ENCODE measurements around the gene DLGAP3.
"Not testable (repeated sequence)": the region's sequence is repeated elsewhere in the genome, so short reads cannot be mapped to it uniquely, and the experiment has no call there.

DLGAP3 gene

GRCh38 chr1:34929497-34929852, at the start of gene DLGAP3:
TSS of gene DLGAP3 (minus strand) at chr1:34929650. CDS start at chr1:34905383, 24,267 bp downstream.
- intact Hi-C loops (cut with DNase I) = loop anchor here (10.0 kb wide), 1 partner anchor 55 kb away; the partner anchor contains the start of gene TMEM35B
- peak in 2 of 10 donors; percentile 84 to 91 for DNase-seq

- intact Hi-C loops (cut with DNase I) = no loop called here
- no peak for DNase-seq
These were observed 49.5 kb upstream of the DLGAP3 start for GRCh38 chr1:34978921-34979320.

GRCh38 chr1:34977858-34978257, 48.4 kb upstream of the DLGAP3 start:
- intact Hi-C loops (cut with DNase I) = no loop called here

GRCh38 chr1:34977210-34977471, 47.7 kb upstream of the DLGAP3 start:
- intact Hi-C loops (cut with DNase I) = no loop called here
- DNase-seq = no peak

More at GRCh38 chr1:34977858-34978257, 48.4 kb upstream of the DLGAP3 start:
- DNase-seq = no peak

- intact Hi-C loops (cut with DNase I) = no loop called here
- DNase-seq = peak in 1 of 10 donors; percentile 83
These were observed 47.1 kb upstream of the DLGAP3 start for GRCh38 chr1:34976384-34977209.

GRCh38 chr1:34975771-34976170, 46.3 kb upstream of the DLGAP3 start:
- DNase-seq = no peak
- intact Hi-C loops (cut with DNase I) = no loop called here

- intact Hi-C loops (cut with DNase I) = no loop called here
- DNase-seq = no peak
These were observed 45.9 kb upstream of the DLGAP3 start for GRCh38 chr1:34975338-34975737.

GRCh38 chr1:34974626-34975025, 45.2 kb upstream of the DLGAP3 start:
- no peak for DNase-seq
- intact Hi-C loops (cut with DNase I) = no loop called here

- no peak for DNase-seq
- intact Hi-C loops (cut with DNase I) = no loop called here
These were observed 43.9 kb upstream of the DLGAP3 start for GRCh38 chr1:34973326-34973725.

GRCh38 chr1:34970829-34971228, 41.4 kb upstream of the DLGAP3 start:
- no peak for DNase-seq
- intact Hi-C loops (cut with DNase I) = no loop called here

- DNase-seq = no peak
- intact Hi-C loops (cut with DNase I) = no loop called here
These were observed 40.8 kb upstream of the DLGAP3 start for GRCh38 chr1:34970220-34970735.

- intact Hi-C loops (cut with DNase I); DNase-seq: not testable (repeated sequence)
These were observed 38.8 kb upstream of the DLGAP3 start for GRCh38 chr1:34968297-34968696.

GRCh38 chr1:34967672-34968071, 38.2 kb upstream of the DLGAP3 start:
- intact Hi-C loops (cut with DNase I); DNase-seq: not testable (repeated sequence)

- intact Hi-C loops (cut with DNase I) = no loop called here
- DNase-seq = no peak
These were observed 36.1 kb upstream of the DLGAP3 start for GRCh38 chr1:34965597-34965996.

- DNase-seq = no peak
- intact Hi-C loops (cut with DNase I) = no loop called here
These were observed 21.0 kb upstream of the DLGAP3 start for GRCh38 chr1:34950428-34950827.

- intact Hi-C loops (cut with DNase I) = not testable (repeated sequence)
These were observed 19.3 kb upstream of the DLGAP3 start for GRCh38 chr1:34948739-34949138.

GRCh38 chr1:34947641-34948314, 18.3 kb upstream of the DLGAP3 start:
- intact Hi-C loops (cut with DNase I) = not testable (repeated sequence)
- DNase-seq = peak in 1 of 10 donors; percentile 78

More at GRCh38 chr1:34948739-34949138, 19.3 kb upstream of the DLGAP3 start:
- DNase-seq = not testable (repeated sequence)

GRCh38 chr1:34946211-34946610, 16.8 kb upstream of the DLGAP3 start:
- DNase-seq = no peak
- intact Hi-C loops (cut with DNase I) = no loop called here

GRCh38 chr1:34941798-34942197, 12.3 kb upstream of the DLGAP3 start:
- DNase-seq; intact Hi-C loops (cut with DNase I): not testable (repeated sequence)

- no peak for DNase-seq
- intact Hi-C loops (cut with DNase I) = no loop called here
These were observed 1.2 kb upstream of the DLGAP3 start for GRCh38 chr1:34930702-34931071.

GRCh38 chr1:34929853-34930701, 627 bp upstream of the DLGAP3 start:
- intact Hi-C loops (cut with DNase I) = loop anchor here (10.0 kb wide), 1 partner anchor 55 kb away; the partner anchor contains the start of gene TMEM35B
- DNase-seq = peak in 2 of 10 donors; percentile 76 to 89

All from posterior cingulate gyrus (tissue), 11 donors.